Measurements from ENCODE around the gene SDK2.

Gene SDK2

DNA sequence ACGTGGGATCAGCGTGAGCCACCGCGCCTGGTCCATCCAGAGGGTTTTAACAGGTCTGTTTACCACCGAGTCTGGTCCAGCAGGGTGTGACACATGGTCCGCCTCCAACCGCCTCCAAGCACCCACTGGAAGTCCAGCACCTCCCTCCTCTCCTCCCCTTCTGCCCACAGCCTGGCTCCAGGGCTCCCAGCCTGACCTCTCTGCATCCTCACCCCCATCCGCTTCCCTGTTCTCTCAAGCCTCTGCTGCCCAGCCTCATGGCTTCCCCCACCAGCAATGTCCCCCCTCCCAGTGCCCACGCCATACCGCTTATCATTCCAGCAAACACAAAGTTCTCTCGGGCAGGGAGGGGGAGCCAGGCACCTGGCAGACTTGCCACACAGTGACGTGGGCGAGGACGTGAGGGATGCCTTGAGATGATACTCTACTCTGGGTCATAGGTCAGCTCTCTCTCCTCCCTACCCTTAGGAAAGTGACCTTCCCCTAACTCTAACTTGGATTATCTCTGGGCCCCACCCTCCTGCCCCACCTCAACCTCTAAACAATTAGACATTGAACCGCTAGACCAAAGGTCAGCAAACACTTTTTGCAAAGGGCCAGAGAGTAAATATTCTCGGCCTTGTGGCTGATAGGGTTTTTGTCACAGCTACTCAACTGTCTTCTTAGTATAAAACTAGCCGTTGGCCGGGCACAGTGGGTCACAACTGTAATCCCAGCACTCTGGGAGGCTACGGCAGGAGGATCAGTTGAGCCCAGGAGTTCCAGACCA, 355.5 kb downstream of the SDK2 start:
- no peak for DNase-seq

DNA sequence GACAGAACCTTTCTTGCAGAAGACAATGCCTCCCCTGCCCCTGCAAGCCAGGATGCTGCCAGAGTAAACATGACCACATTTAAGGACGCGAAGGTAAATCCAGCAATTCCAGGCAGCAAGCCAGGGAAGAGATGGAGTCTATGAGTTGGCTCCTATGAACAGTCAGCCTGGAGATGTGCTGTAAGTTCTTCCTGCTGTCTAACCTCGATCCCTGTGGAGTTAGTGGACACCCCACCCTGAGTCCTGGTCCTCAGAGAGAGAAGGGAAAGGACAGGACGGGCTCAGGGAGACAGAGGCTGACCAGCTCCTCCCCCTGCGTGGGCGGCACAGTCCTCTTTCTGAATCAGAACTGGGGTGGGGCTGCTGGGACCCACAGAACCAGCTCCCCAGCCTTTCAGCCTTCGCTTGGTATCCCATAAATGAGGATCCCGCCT, 357.4 kb downstream of the SDK2 start:
- DNase-seq: no peak

DNA sequence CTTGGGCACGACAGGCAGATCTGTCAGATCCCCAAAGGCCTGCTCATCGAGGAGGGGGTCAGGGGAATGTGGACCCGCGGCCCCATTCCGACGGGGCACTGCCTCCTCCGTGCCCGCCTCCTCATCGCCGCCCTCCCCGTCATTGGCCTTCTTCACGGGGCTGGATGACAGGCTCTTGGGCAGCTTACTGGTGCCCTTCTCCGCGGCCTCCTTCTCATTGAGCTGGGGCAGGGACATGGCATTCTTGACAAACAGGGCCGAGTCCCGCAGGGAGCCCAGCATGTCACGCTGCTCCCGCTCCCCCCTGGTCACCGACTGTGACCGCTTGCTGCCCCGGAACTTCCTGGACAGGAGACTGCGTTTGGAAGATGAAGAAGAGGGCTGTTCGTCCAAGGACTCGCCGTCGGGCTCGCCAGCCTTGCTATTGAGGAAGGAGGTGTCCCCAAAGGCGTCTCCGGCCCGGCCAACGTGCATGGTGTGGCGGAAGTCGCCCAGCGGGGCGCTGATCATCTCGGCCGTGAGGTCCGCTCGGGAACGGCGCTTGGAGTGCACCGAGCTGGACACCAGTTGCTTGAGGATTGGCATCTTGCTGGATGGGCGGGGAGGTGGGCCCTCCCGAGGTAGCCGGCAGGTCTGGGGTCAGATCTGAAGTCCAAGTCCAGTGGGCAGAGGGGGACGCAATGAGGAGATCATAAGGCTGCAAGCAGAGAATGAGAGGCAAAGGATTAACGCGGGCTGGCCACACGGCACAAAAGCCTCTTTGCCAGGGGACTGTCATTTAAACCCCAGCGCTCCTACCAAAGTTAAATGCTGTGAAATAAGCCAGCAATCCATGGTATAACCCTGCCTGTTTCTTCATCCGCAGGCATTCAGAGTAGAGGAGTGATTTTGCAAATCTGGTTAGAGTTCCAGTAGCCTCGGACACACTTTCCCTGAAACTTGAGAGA, 358.1 kb downstream of the SDK2 start:
- no peak for DNase-seq

DNA sequence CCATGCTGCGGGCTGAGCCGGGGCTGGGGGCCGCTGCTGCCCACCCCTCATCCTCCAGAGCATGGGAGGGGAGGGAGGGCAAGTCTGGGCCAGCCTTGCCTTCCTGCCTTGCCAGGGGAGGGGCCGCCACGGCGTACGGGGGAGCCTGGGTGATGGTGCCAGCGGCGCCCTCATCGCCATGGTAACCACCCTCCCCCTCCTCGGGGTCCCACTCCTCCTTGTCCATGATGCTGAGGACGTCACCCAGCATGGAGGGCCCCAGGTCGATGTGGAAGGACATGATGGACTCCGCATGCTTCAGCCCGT, 358.7 kb downstream of the SDK2 start:
- no peak for DNase-seq

DNA sequence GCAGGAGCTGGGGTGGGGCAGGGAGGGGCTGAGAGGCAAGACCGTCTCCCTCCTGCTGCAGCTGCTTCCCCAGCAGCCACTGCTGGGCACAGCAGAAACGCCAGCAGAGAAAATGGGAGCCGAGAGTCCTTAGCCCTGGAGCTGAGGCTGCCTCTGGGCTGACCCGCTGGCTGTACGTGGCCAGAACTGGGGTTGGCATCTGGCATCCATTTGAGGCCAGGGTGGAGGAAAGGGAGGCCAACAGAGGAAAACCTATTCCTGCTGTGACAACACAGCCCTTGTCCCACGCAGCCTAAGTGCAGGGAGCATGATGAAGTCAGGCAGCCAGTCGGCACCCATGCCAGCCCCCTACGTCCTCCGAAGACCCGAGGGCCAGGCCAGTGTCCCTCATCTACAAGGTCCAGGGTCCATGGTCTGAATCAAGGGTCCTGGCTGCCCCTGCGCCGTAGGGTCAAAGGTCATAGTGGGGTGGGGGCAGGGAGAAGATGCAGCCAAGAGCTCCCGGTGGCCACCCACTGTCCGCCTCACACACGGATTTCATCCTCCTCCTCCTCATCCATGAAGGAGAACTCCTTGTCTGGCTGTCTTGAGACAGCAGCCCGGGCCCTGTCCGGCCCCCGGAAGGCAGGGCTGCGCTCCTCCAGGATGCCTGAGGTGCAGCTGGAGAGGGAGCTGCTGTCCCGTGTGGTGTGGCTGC, 359.2 kb downstream of the SDK2 start:
- DNase-seq: no peak
